Chondrocyte (in vitro differentiated cells): ENCODE data around the gene TXNRD2. TPM values are rescaled to one million over a fixed set of nuclear protein-coding genes. Genes with fewer than 3 reads are reported as not detected.

Experiments
- DNase-seq: peaks from one replicate; pipeline ENCODE4 v3.0.0; 2021; ENCODE audit warnings: mixed read lengths, low spot score
- H3K27ac Mint-ChIP-seq: one replicate; pipeline ENCODE4 v1.8.0; 2021; ENCODE audit warnings: mild to moderate bottlenecking, moderate library complexity, mixed read lengths; ENCODE audit not compliant: unreplicated experiment
- H3K27me3 Mint-ChIP-seq: 2 replicates; pipeline ENCODE4 v1.8.0; 2021; ENCODE audit warnings: low read depth, mixed read lengths
- H3K36me3 Mint-ChIP-seq: 2 replicates; pipeline ENCODE4 v1.8.0; 2021; ENCODE audit warnings: low read depth, mixed read lengths
- H3K4me1 Mint-ChIP-seq: 2 replicates; pipeline ENCODE4 v1.8.0; 2021; ENCODE audit warnings: low read depth, mild to moderate bottlenecking, mixed read lengths
- H3K4me3 Mint-ChIP-seq: one replicate; pipeline ENCODE4 v1.8.0; 2021; ENCODE audit warnings: mild to moderate bottlenecking, moderate library complexity, mixed read lengths; ENCODE audit not compliant: unreplicated experiment
- H3K9me3 Mint-ChIP-seq: 2 replicates; pipeline ENCODE4 v1.8.0; 2021; ENCODE audit warnings: low read depth, mixed read lengths
- total RNA-seq: library from RNA; stranded (reverse); gene quantifications from 3 replicates; pipeline ENCODE4 v1.2.1, GENCODE V29; 2021
- TF ChIP-seq, protein P1 (sequence below): fragments of 200-600 bp; sonication (generic); IDR thresholded peaks from 2 replicates; pipeline ENCODE4 v1.5.0; 2021; ENCODE audit warnings: antibody characterized with exemption, mild to moderate bottlenecking, moderate library complexity

The TXNRD2 gene
- total RNA-seq, 1 donor from 2014 or later = 14.1 TPM

DNA sequence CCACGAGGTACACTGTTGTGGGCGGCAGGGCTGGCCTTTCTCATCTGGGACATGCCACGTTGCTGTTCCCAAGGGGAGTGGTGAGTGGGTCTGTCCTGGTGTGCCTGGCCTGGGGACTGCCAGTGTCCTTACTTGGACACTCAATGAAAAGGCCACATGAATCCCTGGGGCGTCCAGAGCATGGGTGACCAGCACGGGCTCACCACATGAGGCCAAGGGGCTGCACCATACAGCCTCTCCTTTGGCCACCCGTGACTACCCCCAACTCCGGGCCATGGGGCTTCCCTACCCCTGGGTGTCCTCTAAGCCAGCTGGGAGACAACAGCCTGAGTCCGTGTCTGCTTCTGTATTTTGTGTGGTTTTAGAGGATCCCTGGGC, 20.2 kb upstream of the TXNRD2 start:
- H3K27me3 Mint-ChIP-seq = no peaks in the 10 kb centered on the region
- no peak overlapping the region for H3K4me3 Mint-ChIP-seq
- H3K4me1 Mint-ChIP-seq = peaks cover 3% of the 10 kb centered on the region
- TF ChIP-seq, protein P1, sequence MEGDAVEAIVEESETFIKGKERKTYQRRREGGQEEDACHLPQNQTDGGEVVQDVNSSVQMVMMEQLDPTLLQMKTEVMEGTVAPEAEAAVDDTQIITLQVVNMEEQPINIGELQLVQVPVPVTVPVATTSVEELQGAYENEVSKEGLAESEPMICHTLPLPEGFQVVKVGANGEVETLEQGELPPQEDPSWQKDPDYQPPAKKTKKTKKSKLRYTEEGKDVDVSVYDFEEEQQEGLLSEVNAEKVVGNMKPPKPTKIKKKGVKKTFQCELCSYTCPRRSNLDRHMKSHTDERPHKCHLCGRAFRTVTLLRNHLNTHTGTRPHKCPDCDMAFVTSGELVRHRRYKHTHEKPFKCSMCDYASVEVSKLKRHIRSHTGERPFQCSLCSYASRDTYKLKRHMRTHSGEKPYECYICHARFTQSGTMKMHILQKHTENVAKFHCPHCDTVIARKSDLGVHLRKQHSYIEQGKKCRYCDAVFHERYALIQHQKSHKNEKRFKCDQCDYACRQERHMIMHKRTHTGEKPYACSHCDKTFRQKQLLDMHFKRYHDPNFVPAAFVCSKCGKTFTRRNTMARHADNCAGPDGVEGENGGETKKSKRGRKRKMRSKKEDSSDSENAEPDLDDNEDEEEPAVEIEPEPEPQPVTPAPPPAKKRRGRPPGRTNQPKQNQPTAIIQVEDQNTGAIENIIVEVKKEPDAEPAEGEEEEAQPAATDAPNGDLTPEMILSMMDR = no peak
- H3K27ac Mint-ChIP-seq = no peak overlapping the region
- H3K9me3 Mint-ChIP-seq = no peaks in the 10 kb centered on the region
- DNase-seq = no peak
- no peaks in the 10 kb centered on the region for H3K36me3 Mint-ChIP-seq

DNA sequence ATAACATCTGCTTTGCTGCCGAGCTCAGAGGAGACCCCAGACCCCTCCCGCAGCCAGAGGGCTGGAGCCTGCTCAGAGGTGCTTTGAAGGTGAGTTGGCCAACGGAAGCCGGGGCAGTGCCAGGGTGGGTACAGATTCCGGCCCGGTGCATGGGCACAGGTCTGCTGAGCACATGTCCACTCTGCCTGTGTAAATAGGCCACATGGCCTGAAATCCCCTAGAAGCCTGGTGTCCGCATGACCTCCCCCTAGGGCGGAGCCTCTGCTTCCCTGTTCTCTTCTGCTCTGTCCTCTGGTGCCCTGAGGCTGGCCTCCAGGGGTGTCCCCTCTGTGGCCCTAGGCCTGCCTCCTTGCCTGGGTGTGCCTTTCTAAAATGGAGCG, 19.6 kb upstream of the TXNRD2 start:
- Mint-ChIP-seq H3K9me3 (no peaks in the 10 kb centered on the region), H3K27me3 (no peaks in the 10 kb centered on the region), H3K4me3 (no peak overlapping the region), H3K27ac (no peak overlapping the region), H3K4me1 (peaks cover 3% of the 10 kb centered on the region), H3K36me3 (no peaks in the 10 kb centered on the region)
- peak; percentile 68 for DNase-seq
- TF ChIP-seq, protein P1 = no peak

GRCh38 chr22:19960491-19961200, 19.0 kb upstream of the TXNRD2 start:
- peak; percentile 63 for DNase-seq
- TF ChIP-seq, protein P1 = no peak
- Mint-ChIP-seq H3K36me3 (no peaks in the 10 kb centered on the region), H3K4me1 (peaks cover 4% of the 10 kb centered on the region), H3K4me3 (no peak overlapping the region), H3K27ac (no peak overlapping the region), H3K27me3 (no peaks in the 10 kb centered on the region), H3K9me3 (no peaks in the 10 kb centered on the region)

DNA sequence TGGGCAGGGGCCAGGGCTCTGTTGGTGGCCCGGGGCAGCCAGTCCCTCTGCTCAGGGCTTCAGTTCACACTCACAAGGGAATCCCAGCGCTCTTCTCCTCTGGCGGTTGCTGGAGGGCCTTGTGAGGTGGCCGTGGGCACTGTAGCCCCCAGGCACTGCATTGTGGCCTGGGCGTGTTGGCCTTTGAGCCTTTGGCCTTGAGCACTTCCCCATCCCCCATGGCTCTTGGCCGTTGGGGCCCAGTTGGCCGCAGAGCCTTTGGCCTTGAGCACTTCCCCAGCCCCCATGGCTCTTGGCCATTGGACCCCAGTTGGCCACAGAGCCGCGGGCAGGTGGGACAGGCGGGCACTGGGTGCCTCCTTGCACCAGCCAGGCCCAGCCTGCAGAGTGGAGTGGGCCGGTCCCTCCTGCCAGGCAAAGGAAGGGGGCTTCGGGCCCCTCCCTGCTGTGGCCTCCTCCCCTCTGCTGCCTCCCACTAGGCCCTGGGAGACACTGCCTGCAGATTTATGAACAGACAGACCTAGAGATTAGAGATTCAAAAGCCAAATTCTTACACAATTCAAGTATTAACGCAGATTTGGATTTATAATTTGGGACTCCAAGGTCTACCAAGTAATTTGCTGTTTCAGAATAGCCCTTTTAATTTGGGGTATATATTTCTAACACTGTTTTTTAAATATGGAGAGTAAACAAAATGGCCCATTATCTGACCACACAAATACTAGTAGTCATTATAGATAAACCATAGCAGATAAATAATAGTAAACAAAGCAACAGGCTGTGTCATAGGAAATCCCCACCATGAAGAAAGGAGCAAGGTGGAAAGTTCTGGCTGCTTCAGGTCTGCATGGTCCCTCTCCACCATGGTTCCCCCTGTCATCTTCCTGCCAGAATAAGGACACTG, 18.2 kb upstream of the TXNRD2 start:
- TF ChIP-seq, protein P1 = no peak
- Mint-ChIP-seq H3K36me3 (no peaks in the 10 kb centered on the region), H3K9me3 (no peaks in the 10 kb centered on the region), H3K4me1 (peaks cover 6% of the 10 kb centered on the region), H3K27ac (no peak overlapping the region), H3K4me3 (no peak overlapping the region), H3K27me3 (no peaks in the 10 kb centered on the region)
- peak; percentile 88 for DNase-seq

- Mint-ChIP-seq H3K36me3 (no peaks in the 10 kb centered on the region), H3K27ac (no peak overlapping the region), H3K4me1 (peaks cover 8% of the 10 kb centered on the region), H3K4me3 (no peak overlapping the region), H3K9me3 (no peaks in the 10 kb centered on the region), H3K27me3 (no peaks in the 10 kb centered on the region)
- TF ChIP-seq, protein P1 = no peak
- peak; percentile 64 for DNase-seq
Measured at GRCh38 chr22:19959043-19959586, 17.5 kb upstream of the TXNRD2 start.
